MM.1S (cell line): ENCODE data around the gene ELOVL7.

Experiments
- CTCF ChIP-seq: fragments of 300-600 bp; sonication (generic); IDR thresholded peaks from 2 replicates; pipeline ENCODE4 v1.5.1; 2016; ENCODE audit warnings: antibody characterized with exemption, low read length, mixed read lengths
- EZH2 ChIP-seq: fragments of 300-600 bp; sonication (generic); optimal IDR thresholded peaks from 2 replicates; pipeline ENCODE3; 2017; ENCODE audit warnings: low read depth, mild to moderate bottlenecking, antibody characterized with exemption, low read length, mixed read lengths
- EZH2phosphoT487 ChIP-seq: fragments of 300-600 bp; sonication (generic); IDR thresholded peaks from 2 replicates; pipeline ENCODE4 v1.6.1; 2018; ENCODE audit warnings: antibody characterized with exemption, low read length

GRCh38 chr5:60743511-60744314 is 100.4 kb downstream of the ELOVL7 start:
- no peak for TF ChIP-seq CTCF
- no peak for TF ChIP-seq EZH2
- TF ChIP-seq EZH2phosphoT487 = no peak
